ENCODE data around the gene AMMECR1L. TPM values are rescaled to one million over a fixed set of nuclear protein-coding genes. Genes with fewer than 3 reads are reported as not detected.
"Not testable (repeated sequence)": the region's sequence is repeated elsewhere in the genome, so short reads cannot be mapped to it uniquely, and the experiment has no call there.

The AMMECR1L gene
- total RNA-seq, 1 donor from 2014 or later, result 15.2 TPM

DNA sequence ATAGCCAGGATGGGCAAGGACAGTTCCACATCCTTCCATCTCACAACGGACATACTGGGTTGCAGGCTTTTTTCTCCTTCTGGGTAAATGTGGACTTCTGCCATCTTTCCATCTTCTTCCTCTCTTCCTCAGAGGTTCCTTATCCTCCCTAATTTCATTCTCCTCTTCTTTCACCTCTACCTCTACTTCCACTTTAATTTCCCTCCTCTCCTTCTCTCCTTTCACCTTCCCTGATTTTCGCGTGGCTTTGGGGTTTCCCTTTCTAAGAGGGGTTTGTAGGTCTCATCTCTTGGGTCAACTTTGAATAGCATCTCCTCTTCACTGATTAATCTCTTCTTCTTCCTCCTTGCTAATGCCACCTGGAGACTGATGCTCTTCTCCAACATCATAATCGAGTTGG, 44.9 kb downstream of the AMMECR1L start:
- Histone ChIP-seq H3K4me1 (no peaks in the 10 kb centered on the region), H3K27me3 (no peaks in the 10 kb centered on the region), H3K4me3 (no peak overlapping the region), H3K36me3 (no peaks in the 10 kb centered on the region), H3K9me3 (no peaks in the 10 kb centered on the region), H3K27ac (no peak overlapping the region)
- no peak for DNase-seq (ENCODE audit: extremely low spot score in 2 of 2)
- TF ChIP-seq POLR2AphosphoS5 (IDR thresholded peaks at IDR 0.05; ENCODE audit: insufficient read depth in 1 of 2, low read depth in 1 of 2) (no peak), POLR2A (IDR thresholded peaks at IDR 0.05) (no peak)
- TF ChIP-seq, protein P1, sequence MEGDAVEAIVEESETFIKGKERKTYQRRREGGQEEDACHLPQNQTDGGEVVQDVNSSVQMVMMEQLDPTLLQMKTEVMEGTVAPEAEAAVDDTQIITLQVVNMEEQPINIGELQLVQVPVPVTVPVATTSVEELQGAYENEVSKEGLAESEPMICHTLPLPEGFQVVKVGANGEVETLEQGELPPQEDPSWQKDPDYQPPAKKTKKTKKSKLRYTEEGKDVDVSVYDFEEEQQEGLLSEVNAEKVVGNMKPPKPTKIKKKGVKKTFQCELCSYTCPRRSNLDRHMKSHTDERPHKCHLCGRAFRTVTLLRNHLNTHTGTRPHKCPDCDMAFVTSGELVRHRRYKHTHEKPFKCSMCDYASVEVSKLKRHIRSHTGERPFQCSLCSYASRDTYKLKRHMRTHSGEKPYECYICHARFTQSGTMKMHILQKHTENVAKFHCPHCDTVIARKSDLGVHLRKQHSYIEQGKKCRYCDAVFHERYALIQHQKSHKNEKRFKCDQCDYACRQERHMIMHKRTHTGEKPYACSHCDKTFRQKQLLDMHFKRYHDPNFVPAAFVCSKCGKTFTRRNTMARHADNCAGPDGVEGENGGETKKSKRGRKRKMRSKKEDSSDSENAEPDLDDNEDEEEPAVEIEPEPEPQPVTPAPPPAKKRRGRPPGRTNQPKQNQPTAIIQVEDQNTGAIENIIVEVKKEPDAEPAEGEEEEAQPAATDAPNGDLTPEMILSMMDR (IDR thresholded peaks at IDR 0.05), result no peak
- intact Hi-C loops (cut with DNase I), result no loop called here

GRCh38 chr2:127834951-127835350, 50.8 kb downstream of the AMMECR1L start:
- no peak for DNase-seq (ENCODE audit: extremely low spot score in 2 of 2)
- Histone ChIP-seq H3K9me3 (no peaks in the 10 kb centered on the region), H3K4me1 (no peaks in the 10 kb centered on the region), H3K4me3 (no peak overlapping the region), H3K27me3 (no peaks in the 10 kb centered on the region), H3K27ac (no peak overlapping the region), H3K36me3 (no peaks in the 10 kb centered on the region)
- TF ChIP-seq POLR2A (IDR thresholded peaks at IDR 0.05), result no peak
- intact Hi-C loops (cut with DNase I), result no loop called here

- no peak for DNase-seq (ENCODE audit: extremely low spot score in 2 of 2)
- Histone ChIP-seq H3K27me3 (no peaks in the 10 kb centered on the region), H3K27ac (no peak overlapping the region), H3K9me3 (no peaks in the 10 kb centered on the region), H3K4me1 (no peaks in the 10 kb centered on the region), H3K4me3 (no peak overlapping the region), H3K36me3 (no peaks in the 10 kb centered on the region)
- intact Hi-C loops (cut with DNase I), result no loop called here
- TF ChIP-seq, protein P1 (IDR thresholded peaks at IDR 0.05), result no peak
- TF ChIP-seq POLR2AphosphoS5 (IDR thresholded peaks at IDR 0.05; ENCODE audit: insufficient read depth in 1 of 2, low read depth in 1 of 2) (no peak), POLR2A (IDR thresholded peaks at IDR 0.05) (no peak)
These were observed 55.9 kb downstream of the AMMECR1L start for GRCh38 chr2:127829845-127830246.

GRCh38 chr2:127826708-127827107, 59.0 kb downstream of the AMMECR1L start:
- H3K4me3 ChIP-seq; DNase-seq (ENCODE audit: extremely low spot score in 2 of 2); H3K4me1 ChIP-seq; intact Hi-C loops (cut with DNase I); H3K9me3 ChIP-seq; H3K27ac ChIP-seq; H3K27me3 ChIP-seq; H3K36me3 ChIP-seq: not testable (repeated sequence)

DNA sequence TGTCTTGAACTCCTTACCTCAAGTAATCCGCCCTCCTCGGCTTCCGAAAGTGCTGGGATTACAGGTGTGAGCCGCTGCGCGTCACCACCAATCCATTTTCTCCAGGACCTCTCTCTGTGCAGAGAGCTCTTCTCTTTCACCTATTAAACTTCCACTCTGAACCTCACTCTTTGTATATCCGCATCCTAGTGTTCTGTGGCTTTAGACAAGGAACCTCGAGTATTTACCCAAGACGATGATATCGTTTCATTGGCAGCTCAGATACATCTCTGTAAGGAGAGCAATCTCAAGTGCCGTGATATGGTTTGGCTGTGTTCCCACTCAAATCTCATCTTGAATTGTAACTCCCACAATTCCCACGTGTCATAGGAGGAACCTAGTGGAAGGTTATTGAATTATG, 59.7 kb downstream of the AMMECR1L start:
- Histone ChIP-seq H3K27ac (no peak overlapping the region), H3K36me3 (no peaks in the 10 kb centered on the region), H3K4me3 (no peak overlapping the region), H3K9me3 (no peaks in the 10 kb centered on the region), H3K4me1 (no peaks in the 10 kb centered on the region), H3K27me3 (no peaks in the 10 kb centered on the region)
- TF ChIP-seq POLR2A (IDR thresholded peaks at IDR 0.05) (no peak), POLR2AphosphoS5 (IDR thresholded peaks at IDR 0.05; ENCODE audit: insufficient read depth in 1 of 2, low read depth in 1 of 2) (no peak)
- TF ChIP-seq, protein P1 (IDR thresholded peaks at IDR 0.05), result no peak
- intact Hi-C loops (cut with DNase I), result no loop called here
- no peak for DNase-seq (ENCODE audit: extremely low spot score in 2 of 2)

DNA sequence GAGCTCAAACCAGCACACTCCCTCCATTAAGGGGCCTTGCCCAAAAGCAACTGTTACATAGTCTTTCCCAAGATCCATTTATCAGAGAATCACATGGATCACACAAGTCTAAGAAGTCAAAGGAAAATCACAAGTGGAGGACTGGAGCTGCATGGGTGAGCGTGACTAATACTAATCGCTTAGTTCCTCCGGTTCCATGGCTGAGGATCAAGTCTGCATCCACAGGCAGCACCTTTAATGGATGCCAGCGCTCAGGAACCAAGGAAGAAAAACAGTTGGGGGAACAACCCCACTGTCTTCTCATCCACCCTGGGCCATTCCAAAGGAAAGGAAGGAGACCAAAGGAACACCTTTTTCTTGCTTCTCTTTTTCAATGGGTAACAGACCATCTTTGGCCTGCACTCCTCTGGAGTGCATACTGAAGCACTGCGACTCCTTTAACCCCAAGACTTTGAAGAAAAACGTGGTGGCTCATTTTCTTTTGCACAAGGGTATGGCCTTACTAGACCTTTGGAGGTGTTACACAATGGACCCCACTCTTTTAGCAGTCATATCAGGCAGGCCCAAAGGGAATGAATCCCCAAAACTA, 65.6 kb downstream of the AMMECR1L start:
- intact Hi-C loops (cut with DNase I), result no loop called here
- Histone ChIP-seq H3K27ac (no peak overlapping the region), H3K4me1 (no peaks in the 10 kb centered on the region), H3K27me3 (no peaks in the 10 kb centered on the region), H3K4me3 (no peak overlapping the region), H3K36me3 (no peaks in the 10 kb centered on the region), H3K9me3 (no peaks in the 10 kb centered on the region)
- no peak for TF ChIP-seq POLR2AphosphoS5 (IDR thresholded peaks at IDR 0.05; ENCODE audit: insufficient read depth in 1 of 2, low read depth in 1 of 2)
- TF ChIP-seq, protein P1 (IDR thresholded peaks at IDR 0.05), result no peak
- no peak for DNase-seq (ENCODE audit: extremely low spot score in 2 of 2)
